ENCODE results near the gene ADCY1. TPM values are rescaled to one million over a fixed set of nuclear protein-coding genes. Genes with fewer than 3 reads are reported as not detected.

ADCY1 gene
- total RNA-seq, 1 donor from 2014 or later, result 13.7 TPM

GRCh38 chr7:45601094-45601493 lies 26.9 kb downstream of the ADCY1 start:
- peaks cover 3% of the 10 kb centered on the region for H3K9me3 Mint-ChIP-seq
- no peak overlapping the region for H3K27ac Mint-ChIP-seq (ENCODE audit: unreplicated experiment)
- TF ChIP-seq, protein P1, sequence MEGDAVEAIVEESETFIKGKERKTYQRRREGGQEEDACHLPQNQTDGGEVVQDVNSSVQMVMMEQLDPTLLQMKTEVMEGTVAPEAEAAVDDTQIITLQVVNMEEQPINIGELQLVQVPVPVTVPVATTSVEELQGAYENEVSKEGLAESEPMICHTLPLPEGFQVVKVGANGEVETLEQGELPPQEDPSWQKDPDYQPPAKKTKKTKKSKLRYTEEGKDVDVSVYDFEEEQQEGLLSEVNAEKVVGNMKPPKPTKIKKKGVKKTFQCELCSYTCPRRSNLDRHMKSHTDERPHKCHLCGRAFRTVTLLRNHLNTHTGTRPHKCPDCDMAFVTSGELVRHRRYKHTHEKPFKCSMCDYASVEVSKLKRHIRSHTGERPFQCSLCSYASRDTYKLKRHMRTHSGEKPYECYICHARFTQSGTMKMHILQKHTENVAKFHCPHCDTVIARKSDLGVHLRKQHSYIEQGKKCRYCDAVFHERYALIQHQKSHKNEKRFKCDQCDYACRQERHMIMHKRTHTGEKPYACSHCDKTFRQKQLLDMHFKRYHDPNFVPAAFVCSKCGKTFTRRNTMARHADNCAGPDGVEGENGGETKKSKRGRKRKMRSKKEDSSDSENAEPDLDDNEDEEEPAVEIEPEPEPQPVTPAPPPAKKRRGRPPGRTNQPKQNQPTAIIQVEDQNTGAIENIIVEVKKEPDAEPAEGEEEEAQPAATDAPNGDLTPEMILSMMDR (conservative IDR thresholded peaks at IDR 0.05), result no peak
- peaks cover 16% of the 10 kb centered on the region for H3K4me1 Mint-ChIP-seq
- H3K36me3 Mint-ChIP-seq (ENCODE audit: low read depth), result peaks cover 12% of the 10 kb centered on the region
- no peaks in the 10 kb centered on the region for H3K27me3 Mint-ChIP-seq (ENCODE audit: low read depth)
- no peak overlapping the region for H3K4me3 Mint-ChIP-seq
- no peak for DNase-seq (ENCODE audit: low read depth, low spot score)

DNA sequence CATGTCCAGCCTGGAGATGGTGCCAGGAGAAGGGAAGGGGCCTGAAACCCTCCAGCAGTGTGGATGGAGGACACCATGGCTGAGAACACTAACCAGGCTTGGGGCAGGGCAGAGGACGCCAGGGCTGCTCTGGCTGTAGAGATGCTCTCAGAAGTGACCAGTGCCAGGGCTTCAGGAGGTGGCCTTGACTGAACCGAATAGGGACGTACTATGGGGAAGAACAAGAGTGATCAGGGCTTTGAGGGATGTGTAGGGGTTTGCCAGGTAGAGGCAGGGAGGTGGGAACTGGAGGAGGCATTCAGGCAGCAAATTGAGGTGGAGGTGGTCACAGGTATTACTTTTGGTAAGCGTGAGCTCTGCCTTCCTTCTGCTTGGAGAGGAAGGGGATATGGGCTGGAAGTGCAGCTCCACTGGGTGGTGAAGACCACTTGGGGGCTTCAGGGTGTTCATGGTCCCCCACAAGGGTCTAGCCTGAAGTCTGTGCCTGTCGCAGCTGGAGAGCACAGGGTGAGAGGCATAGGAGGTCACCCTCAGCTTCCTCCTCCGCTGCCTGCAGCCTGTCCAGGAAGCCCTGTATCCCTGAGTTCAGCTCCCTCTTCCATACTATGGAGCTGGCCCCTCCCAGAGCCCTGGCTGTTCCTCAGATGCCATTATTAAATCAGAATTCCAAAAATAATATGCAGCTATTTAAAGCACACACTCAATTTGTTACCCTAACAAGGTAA lies 27.8 kb downstream of the ADCY1 start:
- H3K9me3 Mint-ChIP-seq, result peaks cover 3% of the 10 kb centered on the region
- peaks cover 15% of the 10 kb centered on the region for H3K36me3 Mint-ChIP-seq (ENCODE audit: low read depth)
- no peak overlapping the region for H3K27ac Mint-ChIP-seq (ENCODE audit: unreplicated experiment)
- TF ChIP-seq, protein P1 (conservative IDR thresholded peaks at IDR 0.05), result no peak
- no peaks in the 10 kb centered on the region for H3K27me3 Mint-ChIP-seq (ENCODE audit: low read depth)
- H3K4me1 Mint-ChIP-seq, result peaks cover 12% of the 10 kb centered on the region
- no peak overlapping the region for H3K4me3 Mint-ChIP-seq
- DNase-seq (ENCODE audit: low read depth, low spot score), result no peak

DNA sequence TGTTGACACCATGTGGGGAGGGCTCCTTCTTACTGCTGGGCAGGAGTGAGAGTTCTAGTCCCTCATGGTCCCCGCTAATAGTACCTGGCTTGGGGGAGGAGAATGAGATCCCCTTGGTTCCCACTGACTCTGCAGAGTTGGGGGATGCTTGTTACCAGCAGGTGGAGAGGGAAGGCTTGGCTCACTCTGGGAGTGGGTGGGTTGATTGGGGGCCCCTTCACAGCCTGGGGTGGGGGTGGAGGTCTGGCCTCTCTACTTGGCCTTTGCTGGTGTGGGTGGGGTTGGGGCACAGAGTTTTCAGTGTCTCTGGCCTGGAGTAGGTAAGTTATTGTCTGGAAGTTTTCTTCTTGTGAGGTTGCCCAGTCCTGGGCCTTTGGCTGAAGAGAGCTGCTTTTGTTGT lies 31.9 kb downstream of the ADCY1 start:
- H3K27ac Mint-ChIP-seq (ENCODE audit: unreplicated experiment), result no peak overlapping the region
- H3K9me3 Mint-ChIP-seq, result peaks cover 7% of the 10 kb centered on the region
- H3K36me3 Mint-ChIP-seq (ENCODE audit: low read depth), result peaks cover 32% of the 10 kb centered on the region
- TF ChIP-seq, protein P1 (conservative IDR thresholded peaks at IDR 0.05), result no peak
- H3K27me3 Mint-ChIP-seq (ENCODE audit: low read depth), result no peaks in the 10 kb centered on the region
- no peaks in the 10 kb centered on the region for H3K4me1 Mint-ChIP-seq
- H3K4me3 Mint-ChIP-seq, result no peak overlapping the region
- DNase-seq (ENCODE audit: low read depth, low spot score), result no peak

DNA sequence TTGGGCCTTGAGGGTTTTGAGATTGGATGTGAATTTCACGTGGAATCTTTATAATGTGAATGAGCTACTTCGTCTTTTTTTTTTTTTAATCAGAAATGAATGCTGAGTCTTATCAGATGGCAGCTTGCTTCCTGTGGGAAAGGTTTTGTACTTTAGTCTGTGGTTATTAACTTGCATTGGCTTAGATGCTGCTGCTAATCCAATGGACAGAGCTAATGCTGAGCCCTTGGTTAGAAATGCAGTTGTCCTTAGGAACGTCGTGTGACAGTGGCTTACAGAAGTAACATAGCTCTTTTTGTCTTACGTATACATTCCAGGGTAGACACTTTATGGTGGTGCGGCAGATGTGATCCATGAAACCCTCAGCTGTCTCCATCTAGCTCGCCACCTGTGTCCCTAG lies 32.8 kb downstream of the ADCY1 start:
- H3K27ac Mint-ChIP-seq (ENCODE audit: unreplicated experiment), result no peak overlapping the region
- peaks cover 34% of the 10 kb centered on the region for H3K36me3 Mint-ChIP-seq (ENCODE audit: low read depth)
- H3K9me3 Mint-ChIP-seq, result peaks cover 10% of the 10 kb centered on the region
- TF ChIP-seq, protein P1 (conservative IDR thresholded peaks at IDR 0.05), result no peak
- no peak overlapping the region for H3K4me3 Mint-ChIP-seq
- no peak for DNase-seq (ENCODE audit: low read depth, low spot score)
- H3K4me1 Mint-ChIP-seq, result no peaks in the 10 kb centered on the region
- H3K27me3 Mint-ChIP-seq (ENCODE audit: low read depth), result no peaks in the 10 kb centered on the region

DNA sequence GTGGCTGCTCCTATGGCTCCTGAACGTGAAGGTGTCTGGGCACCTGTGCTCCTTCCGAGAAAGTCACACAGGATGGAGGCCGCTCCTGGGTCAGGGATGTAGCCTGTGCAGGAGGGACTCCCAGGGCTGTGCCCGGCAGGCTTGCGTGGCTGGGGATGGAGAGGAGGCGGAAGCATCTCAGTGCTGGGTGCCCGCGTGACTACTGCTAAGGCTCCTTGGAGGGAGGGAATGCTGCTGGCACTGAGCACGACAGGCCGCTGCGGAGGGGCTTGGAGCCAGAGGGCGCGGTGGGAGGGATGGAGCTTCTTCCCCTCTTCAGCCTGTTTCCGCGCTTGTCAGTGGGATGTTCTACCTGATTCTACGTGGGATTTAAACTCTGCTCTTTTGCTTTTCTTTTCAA lies 35.0 kb downstream of the ADCY1 start:
- Mint-ChIP-seq H3K27ac (ENCODE audit: unreplicated experiment) (no peak overlapping the region), H3K9me3 (peaks cover 18% of the 10 kb centered on the region), H3K36me3 (ENCODE audit: low read depth) (peaks cover 51% of the 10 kb centered on the region), H3K27me3 (ENCODE audit: low read depth) (no peaks in the 10 kb centered on the region), H3K4me3 (no peak overlapping the region), H3K4me1 (no peaks in the 10 kb centered on the region)
- TF ChIP-seq, protein P1 (conservative IDR thresholded peaks at IDR 0.05), result no peak
- no peak for DNase-seq (ENCODE audit: low read depth, low spot score)

Data from neural crest cell (in vitro differentiated cells).